HEK293 (cell line): ENCODE data around the gene FEZ2.
A peak's percentile ranks its signal among the peaks of the same experiment; 100 is the strongest.

ENCODE experiments used
- CTCF ChIA-PET: fragments of 350-600 bp; formaldehyde crosslinking; extraction: SDS; loops from one replicate; lab custom pipeline; 2021; ENCODE audit warnings: antibody characterized with exemption; lab: Yijun Ruan, JAX
- POLR2A ChIA-PET: fragments of 300-600 bp; formaldehyde crosslinking; extraction: SDS; loops from one replicate; lab custom pipeline; 2020; ENCODE audit warnings: antibody characterized with exemption, inconsistent platforms; lab: Yijun Ruan, JAX
- H3K27ac ChIP-seq: fragments of 200-500 bp; sonication (Bioruptor generic); 2 replicates; pipeline ENCODE4 v1.5.1; 2014; ENCODE audit warnings: low read depth, low read length, control low read depth, inconsistent platforms; ENCODE audit errors: extremely low read depth
- H3K36me3 ChIP-seq, 2 experiments: fragments of 200-500 bp in 1 of 2; sonication (Bioruptor generic) in 1 of 2; 1 replicate in 1 of 2; 2 replicates in 1 of 2; pipeline ENCODE4 v1.5.1; 2014 to 2017; ENCODE audit warnings: inconsistent platforms in 2 of 2, low read length in 2 of 2; ENCODE audit not compliant: control insufficient read depth in 2 of 2, insufficient read depth in 1 of 2
- H3K4me1 ChIP-seq: fragments of 200-500 bp; sonication (Bioruptor generic); 2 replicates; pipeline ENCODE4 v1.5.1; 2014; ENCODE audit warnings: mild to moderate bottlenecking, low read length, inconsistent platforms; ENCODE audit not compliant: control insufficient read depth, insufficient read depth
- H3K4me3 ChIP-seq: 2 replicates; pipeline ENCODE4 v1.5.1; 2011; ENCODE audit warnings: low read depth, mild to moderate bottlenecking, control low read depth, low read length, moderate library complexity
- H3K9me3 ChIP-seq: fragments of 200-500 bp; sonication (Bioruptor generic); 2 replicates; pipeline ENCODE4 v1.5.1; 2014; ENCODE audit warnings: low read depth, low read length, inconsistent platforms; ENCODE audit not compliant: control insufficient read depth, insufficient read depth
- EGR2 ChIP-seq: fragments of 450-650 bp; formaldehyde crosslinking; IDR thresholded peaks from 2 replicates; pipeline ENCODE4 v1.5.1; 2016; ENCODE audit warnings: low read depth, missing biosample characterization, missing genetic modification characterization
- GLIS1 ChIP-seq: fragments of 450-650 bp; formaldehyde crosslinking; IDR thresholded peaks from 2 replicates; pipeline ENCODE4 v1.5.1; 2016; ENCODE audit warnings: missing biosample characterization, missing genetic modification characterization
- GLIS2 ChIP-seq: fragments of 450-650 bp; formaldehyde crosslinking; IDR thresholded peaks from 2 replicates; pipeline ENCODE4 v1.5.1; 2016; ENCODE audit warnings: missing biosample characterization, missing genetic modification characterization
- HOXC10 ChIP-seq: sonication (generic); formaldehyde crosslinking; IDR thresholded peaks from 2 replicates; pipeline ENCODE4 v1.8.1; 2023; ENCODE audit warnings: mild to moderate bottlenecking, missing genetic modification reagents
- KLF8 ChIP-seq: fragments of 450-650 bp; formaldehyde crosslinking; IDR thresholded peaks from 2 replicates; pipeline ENCODE4 v1.5.1; 2016; ENCODE audit warnings: missing biosample characterization, missing genetic modification characterization
- KLF9 ChIP-seq: fragments of 450-650 bp; formaldehyde crosslinking; IDR thresholded peaks from 2 replicates; pipeline ENCODE4 v1.5.1; 2016; ENCODE audit warnings: missing biosample characterization, missing genetic modification characterization, low read depth
- PBX3 ChIP-seq: sonication (generic); formaldehyde crosslinking; IDR thresholded peaks from 2 replicates; pipeline ENCODE4 v1.8.1; 2022; ENCODE audit warnings: mild to moderate bottlenecking, moderate library complexity, missing genetic modification reagents
- SP7 ChIP-seq: fragments of 450-650 bp; formaldehyde crosslinking; IDR thresholded peaks from 2 replicates; pipeline ENCODE4 v1.5.1; 2016; ENCODE audit warnings: missing biosample characterization, missing genetic modification characterization
- ZEB2 ChIP-seq: fragments of 450-650 bp; formaldehyde crosslinking; IDR thresholded peaks from 2 replicates; pipeline ENCODE4 v1.5.1; 2016; ENCODE audit warnings: missing biosample characterization, missing genetic modification characterization
- ZIC2 ChIP-seq: fragments of 450-650 bp; formaldehyde crosslinking; IDR thresholded peaks from 2 replicates; pipeline ENCODE4 v1.5.1; 2016; ENCODE audit warnings: missing biosample characterization, missing genetic modification characterization
- ZNF114 ChIP-seq: fragments of 450-650 bp; formaldehyde crosslinking; IDR thresholded peaks from 2 replicates; pipeline ENCODE4 v1.5.0; 2017; ENCODE audit warnings: missing biosample characterization, missing genetic modification characterization
- ZNF169 ChIP-seq: fragments of 450-650 bp; formaldehyde crosslinking; IDR thresholded peaks from 2 replicates; pipeline ENCODE4 v1.5.1; 2016; ENCODE audit warnings: missing biosample characterization, missing genetic modification characterization
- ZNF221 ChIP-seq: fragments of 450-650 bp; formaldehyde crosslinking; IDR thresholded peaks from 2 replicates; pipeline ENCODE4 v1.5.1; 2017; ENCODE audit warnings: missing biosample characterization, missing genetic modification characterization, borderline replicate concordance
- ZNF335 ChIP-seq: fragments of 450-650 bp; formaldehyde crosslinking; conservative IDR thresholded peaks from 2 replicates; pipeline ENCODE4 v1.5.1; 2016; ENCODE audit warnings: missing biosample characterization, missing genetic modification characterization
- ZNF341 ChIP-seq: fragments of 450-650 bp; formaldehyde crosslinking; IDR thresholded peaks from 2 replicates; pipeline ENCODE4; 2016; ENCODE audit warnings: low read depth, missing biosample characterization, missing genetic modification characterization
- ZNF366 ChIP-seq: fragments of 450-650 bp; formaldehyde crosslinking; conservative IDR thresholded peaks from 2 replicates; pipeline ENCODE4 v1.5.1; 2016; ENCODE audit warnings: missing biosample characterization, missing genetic modification characterization
- ZNF426 ChIP-seq: fragments of 450-650 bp; formaldehyde crosslinking; IDR thresholded peaks from 2 replicates; pipeline ENCODE4 v1.5.1; 2017; ENCODE audit warnings: missing biosample characterization, missing genetic modification characterization, mild to moderate bottlenecking, inconsistent platforms, moderate library complexity
- ZNF510 ChIP-seq: fragments of 450-650 bp; formaldehyde crosslinking; IDR thresholded peaks from 2 replicates; pipeline ENCODE4 v1.5.1; 2018; ENCODE audit warnings: mild to moderate bottlenecking, missing genetic modification characterization, missing biosample characterization; ENCODE audit not compliant: insufficient replicate concordance
- ZNF513 ChIP-seq: fragments of 450-650 bp; IDR thresholded peaks from 2 replicates; pipeline ENCODE4 v1.5.1; 2018; ENCODE audit warnings: missing biosample characterization, missing genetic modification characterization
- ZNF555 ChIP-seq: fragments of 450-650 bp; formaldehyde crosslinking; conservative IDR thresholded peaks from 2 replicates; pipeline ENCODE4 v1.5.1; 2017; ENCODE audit warnings: missing biosample characterization, mild to moderate bottlenecking, missing genetic modification characterization, inconsistent platforms
- ZNF792 ChIP-seq: fragments of 450-650 bp; formaldehyde crosslinking; IDR thresholded peaks from 2 replicates; pipeline ENCODE4 v1.5.1; 2016; ENCODE audit warnings: missing biosample characterization, missing genetic modification characterization
- ZNF837 ChIP-seq: fragments of 450-650 bp; formaldehyde crosslinking; IDR thresholded peaks from 2 replicates; pipeline ENCODE4 v1.5.1; 2016; ENCODE audit warnings: missing biosample characterization, missing genetic modification characterization
- ZSCAN23 ChIP-seq: fragments of 450-650 bp; formaldehyde crosslinking; IDR thresholded peaks from 2 replicates; pipeline ENCODE4 v1.5.1; 2016; ENCODE audit warnings: missing biosample characterization, missing genetic modification characterization
- TF ChIP-seq, protein P1 (sequence below): fragments of 450-650 bp; formaldehyde crosslinking; IDR thresholded peaks from 2 replicates; pipeline ENCODE4 v1.5.1; 2016; ENCODE audit warnings: missing biosample characterization, missing genetic modification characterization, borderline replicate concordance

The FEZ2 gene

DNA sequence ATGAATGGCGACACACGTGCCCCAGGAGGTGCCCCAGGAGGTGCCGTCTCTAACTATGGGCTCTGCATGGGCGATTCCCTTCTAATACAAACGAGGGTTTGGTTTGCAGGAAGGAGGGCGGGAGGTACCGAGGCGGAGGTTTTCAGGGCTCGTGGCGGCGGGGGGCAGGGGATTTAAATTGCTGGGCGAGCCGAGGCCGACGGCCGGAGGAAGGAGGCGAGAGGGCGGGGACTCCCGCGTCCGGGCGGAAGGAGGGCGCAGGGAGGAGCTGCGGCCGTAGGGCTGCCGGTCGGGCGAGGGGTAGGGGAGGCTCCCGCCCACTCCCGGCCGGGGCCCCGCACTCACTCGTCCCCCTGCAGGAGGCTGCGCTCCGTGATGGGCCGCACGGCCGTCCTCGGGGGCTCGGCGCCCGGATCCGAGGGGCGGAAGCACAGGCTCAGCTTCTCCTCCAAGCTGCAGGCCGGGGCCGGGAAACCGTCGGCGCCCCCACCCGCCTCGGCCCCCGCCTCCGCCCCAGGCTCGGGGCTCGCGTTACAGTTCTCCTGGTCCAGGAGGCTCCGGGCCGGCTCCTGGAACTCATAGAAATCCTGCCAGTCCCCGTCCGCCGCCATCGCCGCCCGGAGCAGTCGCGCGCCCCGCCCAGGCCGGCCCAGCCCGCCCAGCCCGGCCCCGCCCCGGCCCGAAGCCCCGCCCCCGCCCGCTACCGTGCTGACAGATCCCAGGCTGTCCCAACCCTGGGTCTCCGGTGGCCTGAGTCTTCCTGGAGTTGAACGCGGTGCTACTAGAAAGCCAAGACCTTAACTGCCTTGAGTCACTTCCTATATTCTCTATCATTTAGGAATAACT lies at the start of gene FEZ2 (continued):
- 0 out of 2 replicates have a peak, but pooled peaks have one; percentile 40 for TF ChIP-seq ZNF792
- TF ChIP-seq ZIC2: peak; percentile 62
- peak; percentile 36; the same call in 1 of the 2 replicates for TF ChIP-seq ZNF341 (tag by site-specific recombination)
- TF ChIP-seq GLIS2 (tag by site-specific recombination): peak; percentile 53
- TF ChIP-seq SP7 (tag by site-specific recombination): peak; percentile 34; the same call in 1 of the 2 replicates
- TF ChIP-seq GLIS1 (tag by site-specific recombination): peak; percentile 55
- 0 out of 2 replicates have a peak, but pooled peaks have one; percentile 13 for TF ChIP-seq ZNF366 (tag by site-specific recombination)
- peak; percentile 61 for TF ChIP-seq ZNF335 (tag by site-specific recombination)
- peak; percentile 77 for TF ChIP-seq KLF9 (tag by site-specific recombination)
- peak; percentile 76; the same call in 1 of the 2 replicates for TF ChIP-seq KLF8 (tag by site-specific recombination)
- TF ChIP-seq ZEB2 (tag by site-specific recombination): no peak
- TF ChIP-seq EGR2 (tag by site-specific recombination): peak; percentile 45

GRCh38 chr2:36634981-36635597 lies 37.1 kb upstream of the FEZ2 start:
- H3K9me3 ChIP-seq: no peaks in the 10 kb centered on the region
- no peak overlapping the region for H3K27ac ChIP-seq
- TF ChIP-seq ZNF837 (no peak), ZNF510 (no peak), PBX3 (CRISPR knock-in tag) (no peak), ZNF426 (tag by site-specific recombination) (no peak), KLF8 (tag by site-specific recombination) (no peak), ZNF513 (tag by site-specific recombination) (no peak), ZNF341 (tag by site-specific recombination) (no peak), ZNF114 (no peak), HOXC10 (CRISPR knock-in tag) (no peak), ZNF169 (tag by site-specific recombination) (no peak), ZNF221 (tag by site-specific recombination) (no peak), ZNF555 (tag by site-specific recombination) (no peak), ZSCAN23 (tag by site-specific recombination) (no peak)
- TF ChIP-seq, protein P1, sequence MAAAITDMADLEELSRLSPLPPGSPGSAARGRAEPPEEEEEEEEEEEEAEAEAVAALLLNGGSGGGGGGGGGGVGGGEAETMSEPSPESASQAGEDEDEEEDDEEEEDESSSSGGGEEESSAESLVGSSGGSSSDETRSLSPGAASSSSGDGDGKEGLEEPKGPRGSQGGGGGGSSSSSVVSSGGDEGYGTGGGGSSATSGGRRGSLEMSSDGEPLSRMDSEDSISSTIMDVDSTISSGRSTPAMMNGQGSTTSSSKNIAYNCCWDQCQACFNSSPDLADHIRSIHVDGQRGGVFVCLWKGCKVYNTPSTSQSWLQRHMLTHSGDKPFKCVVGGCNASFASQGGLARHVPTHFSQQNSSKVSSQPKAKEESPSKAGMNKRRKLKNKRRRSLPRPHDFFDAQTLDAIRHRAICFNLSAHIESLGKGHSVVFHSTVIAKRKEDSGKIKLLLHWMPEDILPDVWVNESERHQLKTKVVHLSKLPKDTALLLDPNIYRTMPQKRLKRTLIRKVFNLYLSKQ (tag by site-specific recombination): no peak
- H3K36me3 ChIP-seq: no peaks in the 10 kb centered on the region
- POLR2A ChIA-PET: no interaction called here
- no peaks in the 10 kb centered on the region for H3K4me1 ChIP-seq
- H3K4me3 ChIP-seq: no peak overlapping the region
- CTCF ChIA-PET: no interaction called here
